ENCODE measurements around the gene DCTN2. TPM values are rescaled to one million over a fixed set of nuclear protein-coding genes. Genes with fewer than 3 reads are reported as not detected.
"Not testable (repeated sequence)": the region's sequence is repeated elsewhere in the genome, so short reads cannot be mapped to it uniquely, and the experiment has no call there.

Gene DCTN2
- 86.2 and 93.8 TPM in 2 replicates for total RNA-seq (2014; rRNA removed; shearing (Covaris generic))
- polyA plus RNA-seq (2015; cell fraction: cytosol; rRNA removed), result 152 and 206 TPM in 2 replicates
- polyA plus RNA-seq (2015; cell fraction: nucleus; rRNA removed), result 149 and 173 TPM in 2 replicates

DNA sequence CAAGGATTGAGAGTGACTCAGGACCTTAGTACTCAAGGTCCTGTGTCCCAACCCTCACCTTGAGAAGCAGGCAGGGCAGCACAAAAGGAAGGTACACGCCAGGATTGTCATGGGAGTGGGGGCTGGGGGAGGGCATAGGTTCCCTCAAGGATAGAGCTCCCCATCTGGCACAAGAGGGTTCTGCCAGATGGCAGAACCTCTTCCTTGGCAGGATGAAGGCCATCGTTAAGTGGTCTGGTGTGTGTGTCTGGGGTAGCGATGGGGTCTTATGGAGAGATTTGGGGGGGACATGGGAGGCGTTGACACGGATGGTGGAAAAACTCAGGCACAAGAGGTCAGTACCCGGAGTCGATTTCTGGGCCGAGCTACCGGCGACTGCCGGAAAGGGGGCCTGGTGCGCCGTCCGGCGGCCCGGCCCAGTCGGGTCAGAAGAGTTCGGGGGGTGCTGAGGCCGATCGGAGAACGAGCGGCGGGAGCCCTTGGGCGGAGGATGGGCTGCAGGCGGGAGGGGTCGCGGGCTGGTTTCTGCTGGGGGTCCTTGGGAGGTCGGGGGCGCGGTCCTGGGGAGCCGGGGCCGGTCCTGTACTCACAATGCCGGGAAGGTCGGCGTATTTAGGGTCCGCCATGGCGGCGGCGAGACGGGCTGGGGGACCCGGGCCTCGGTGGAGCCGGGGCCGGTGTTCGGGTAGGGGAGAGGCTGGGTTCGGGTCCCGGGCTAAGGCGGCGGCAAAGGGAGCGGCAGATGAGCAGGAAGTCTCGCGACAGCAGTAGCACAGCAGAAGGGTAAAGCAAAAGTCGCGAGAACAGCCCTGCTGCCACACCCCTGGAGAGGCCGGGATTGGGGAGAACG is at the start of gene DCTN2:
DCTN2 (minus strand) TSS at position 755 of the 850 bp plus-strand sequence; CDS start at position 626, 129 bp downstream.
- in situ Hi-C loops (cut with HindIII; ENCODE audit: low pct_unique_long_range_greater_than_20kb, low sequenced_read_pairs), result no loop called here

DNA sequence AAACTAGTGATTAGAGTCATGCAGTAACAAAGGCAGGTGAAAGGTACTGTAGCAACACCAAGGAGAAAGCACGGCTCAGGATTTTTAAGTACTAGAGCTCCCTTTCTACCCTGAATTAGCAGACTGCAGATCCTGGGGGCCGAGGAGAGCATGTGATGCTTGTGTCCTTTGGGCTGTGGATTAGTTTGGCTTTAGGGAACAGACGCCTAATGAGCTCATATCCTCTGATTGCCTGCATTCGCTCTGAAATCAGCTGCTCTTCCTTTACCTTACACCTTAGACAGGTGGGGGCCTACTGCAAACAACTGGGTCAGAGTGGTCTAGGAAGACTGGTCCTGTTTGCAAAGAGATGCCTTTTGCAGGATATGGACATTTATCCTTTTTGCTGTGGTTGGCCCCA is 46.2 kb upstream of the DCTN2 start:
- in situ Hi-C loops (cut with HindIII; ENCODE audit: low pct_unique_long_range_greater_than_20kb, low sequenced_read_pairs), result no loop called here
- no peak for DNase-seq (ENCODE audit: low read depth, low spot score)

More for the DNA sequence above, at the start of gene DCTN2:
- peak; percentile 98 for DNase-seq (ENCODE audit: low read depth, low spot score)

DNA sequence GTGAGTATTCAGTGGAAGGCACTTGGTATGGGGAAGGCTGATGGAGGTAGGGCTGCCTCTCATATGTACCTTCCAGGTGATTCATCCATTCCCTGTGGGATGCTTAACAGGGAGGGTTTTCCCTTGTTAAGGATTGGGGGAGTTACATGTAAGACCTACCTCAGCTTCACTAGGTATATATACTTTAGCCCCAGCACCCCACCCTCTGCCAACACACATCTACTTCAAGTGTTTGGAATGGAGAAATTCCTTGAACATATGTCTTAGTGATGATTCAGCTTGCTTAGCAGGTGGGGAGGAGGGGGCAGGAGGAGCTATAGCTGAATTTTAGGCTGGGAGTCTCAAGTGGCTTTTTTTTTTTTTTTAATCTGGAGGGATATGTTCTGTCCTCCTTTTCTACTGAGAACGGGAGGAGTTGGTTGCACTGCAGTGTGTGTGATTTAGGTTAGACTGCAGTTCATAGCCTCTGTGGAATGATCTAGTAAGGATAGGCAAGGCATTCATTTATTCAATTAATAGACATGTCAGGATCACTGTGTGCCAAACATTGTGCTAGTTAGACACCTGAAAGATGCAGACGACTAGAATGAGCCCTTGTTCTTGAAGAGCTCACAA is 45.7 kb upstream of the DCTN2 start:
- no peak for DNase-seq (ENCODE audit: low read depth, low spot score)
- in situ Hi-C loops (cut with HindIII; ENCODE audit: low pct_unique_long_range_greater_than_20kb, low sequenced_read_pairs), result no loop called here

DNA sequence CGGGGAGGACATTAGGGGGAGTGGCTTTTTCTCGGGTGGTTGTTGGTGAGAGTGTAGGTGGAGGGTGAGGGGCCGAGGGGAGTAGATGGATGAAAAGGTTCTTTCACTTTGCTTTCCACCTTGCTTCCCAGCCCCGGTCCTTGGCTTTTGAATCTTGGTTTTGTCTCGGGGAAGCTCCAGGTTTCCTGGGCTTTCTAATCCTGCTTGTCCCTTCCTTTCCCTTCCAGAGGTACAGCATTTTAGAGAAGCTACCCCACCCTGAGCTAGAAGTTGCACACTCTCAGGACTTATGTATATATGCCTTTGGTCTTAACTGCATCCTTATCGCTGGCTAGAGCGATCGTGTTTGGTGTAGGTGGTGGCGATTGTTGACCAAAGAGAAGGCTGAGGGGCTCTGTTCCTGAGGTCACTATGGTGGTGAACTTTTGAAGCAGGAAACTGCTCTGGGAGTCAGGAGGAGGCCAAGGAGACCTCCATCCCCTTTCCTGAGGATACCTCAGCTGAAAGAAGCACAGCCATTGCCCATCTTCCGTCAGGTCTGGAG is 44.9 kb upstream of the DCTN2 start:
- in situ Hi-C loops (cut with HindIII; ENCODE audit: low pct_unique_long_range_greater_than_20kb, low sequenced_read_pairs), result no loop called here
- DNase-seq (ENCODE audit: low read depth, low spot score), result no peak

DNA sequence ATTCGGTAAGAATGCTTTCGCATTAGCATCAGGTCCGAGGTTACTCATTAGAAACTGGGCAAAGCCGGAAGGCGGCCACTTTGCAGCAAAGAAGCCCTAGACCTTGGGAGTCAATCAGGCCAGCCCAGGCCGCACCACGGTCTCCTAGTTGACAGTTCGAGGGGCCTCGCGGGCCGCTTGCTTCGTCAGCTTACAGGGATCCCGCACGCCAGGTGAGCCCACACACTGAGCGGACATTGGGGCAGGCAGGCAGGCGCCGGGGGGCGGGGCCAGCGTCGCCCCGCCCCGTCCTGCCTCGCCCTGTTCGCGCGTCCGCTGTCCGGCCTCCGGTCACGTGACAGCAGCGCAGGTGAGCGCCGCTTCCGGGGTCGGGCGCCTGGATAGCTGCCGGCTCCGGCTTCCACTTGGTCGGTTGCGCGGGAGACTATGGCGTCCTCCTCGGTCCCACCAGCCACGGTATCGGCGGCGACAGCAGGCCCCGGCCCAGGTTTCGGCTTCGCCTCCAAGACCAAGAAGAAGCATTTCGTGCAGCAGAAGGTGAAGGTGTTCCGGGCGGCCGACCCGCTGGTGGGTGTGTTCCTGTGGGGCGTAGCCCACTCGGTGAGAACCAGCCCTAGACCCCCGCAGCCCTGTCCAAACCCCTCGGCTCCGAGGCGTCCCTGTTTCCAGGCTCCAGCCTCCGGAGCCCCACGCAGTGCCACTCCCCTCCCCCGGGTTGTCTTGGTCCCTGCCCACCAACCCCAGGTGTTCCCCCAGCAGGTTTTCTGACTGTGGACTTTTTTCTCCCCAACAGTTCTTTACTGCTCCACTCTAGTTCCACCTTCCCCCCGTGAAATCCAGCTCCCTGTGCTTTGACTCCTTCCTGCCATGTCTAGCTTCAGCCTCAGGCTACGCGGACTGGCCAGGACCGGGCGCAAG is 44.1 kb upstream of the DCTN2 start, which contains the start of gene PIP4K2C:
PIP4K2C (plus strand) TSS at position 329 of the 918 bp plus-strand sequence; CDS start at position 427, 98 bp downstream.
- in situ Hi-C loops (cut with HindIII; ENCODE audit: low pct_unique_long_range_greater_than_20kb, low sequenced_read_pairs), result no loop called here
- peak; percentile 74 for DNase-seq (ENCODE audit: low read depth, low spot score)

DNA sequence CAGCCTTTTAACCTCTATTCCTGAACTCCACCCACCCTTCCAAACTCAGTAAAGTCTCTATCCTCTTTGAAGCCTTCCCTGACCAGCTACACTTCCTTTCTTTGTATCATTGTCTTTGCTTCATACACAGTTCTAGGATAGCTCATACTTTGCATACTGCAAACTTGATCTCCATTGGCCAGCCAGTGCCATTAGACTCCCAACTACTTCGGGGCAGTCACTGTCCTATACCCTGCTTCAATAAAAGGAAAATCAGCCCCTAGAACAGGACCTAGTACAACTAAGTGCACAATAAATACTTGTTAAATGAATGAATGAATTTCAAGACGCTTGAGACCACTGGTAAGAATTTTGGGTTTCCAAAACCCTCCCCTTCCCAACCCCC is 43.5 kb upstream of the DCTN2 start:
- no peak for DNase-seq (ENCODE audit: low read depth, low spot score)
- in situ Hi-C loops (cut with HindIII; ENCODE audit: low pct_unique_long_range_greater_than_20kb, low sequenced_read_pairs), result no loop called here

DNA sequence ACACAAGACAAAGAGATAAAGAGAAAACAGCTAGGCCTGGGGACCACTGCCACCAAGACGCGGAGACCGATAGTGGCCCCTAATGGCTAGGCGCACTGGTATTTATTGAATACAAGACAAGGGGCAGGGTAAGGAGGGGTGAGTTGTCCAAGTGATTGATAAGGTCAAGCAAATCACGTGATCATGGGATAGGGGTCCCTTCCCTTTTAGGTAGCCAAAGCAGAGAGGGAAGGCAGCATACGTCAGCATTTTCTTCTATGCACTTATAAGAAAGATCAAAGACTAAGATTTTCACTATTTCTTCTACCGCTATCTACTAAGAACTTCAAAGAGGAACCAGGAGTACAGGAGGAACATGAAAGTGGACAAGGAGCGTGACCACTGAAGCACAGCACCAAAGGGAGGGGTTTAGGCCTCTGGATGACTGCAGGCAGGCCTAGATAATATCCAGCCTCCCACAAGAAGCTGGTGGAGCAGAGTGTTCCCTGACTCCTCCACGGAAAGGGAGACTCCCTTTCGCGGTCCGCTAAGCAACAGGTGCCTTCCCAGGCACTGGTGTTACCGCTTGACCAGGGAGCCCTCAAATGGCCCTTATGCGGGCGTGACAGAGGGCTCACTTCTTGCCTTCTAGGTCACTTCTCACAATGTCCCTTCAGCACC is 42.1 kb upstream of the DCTN2 start:
- DNase-seq (ENCODE audit: low read depth, low spot score); in situ Hi-C loops (cut with HindIII; ENCODE audit: low pct_unique_long_range_greater_than_20kb, low sequenced_read_pairs): not testable (repeated sequence)

DNA sequence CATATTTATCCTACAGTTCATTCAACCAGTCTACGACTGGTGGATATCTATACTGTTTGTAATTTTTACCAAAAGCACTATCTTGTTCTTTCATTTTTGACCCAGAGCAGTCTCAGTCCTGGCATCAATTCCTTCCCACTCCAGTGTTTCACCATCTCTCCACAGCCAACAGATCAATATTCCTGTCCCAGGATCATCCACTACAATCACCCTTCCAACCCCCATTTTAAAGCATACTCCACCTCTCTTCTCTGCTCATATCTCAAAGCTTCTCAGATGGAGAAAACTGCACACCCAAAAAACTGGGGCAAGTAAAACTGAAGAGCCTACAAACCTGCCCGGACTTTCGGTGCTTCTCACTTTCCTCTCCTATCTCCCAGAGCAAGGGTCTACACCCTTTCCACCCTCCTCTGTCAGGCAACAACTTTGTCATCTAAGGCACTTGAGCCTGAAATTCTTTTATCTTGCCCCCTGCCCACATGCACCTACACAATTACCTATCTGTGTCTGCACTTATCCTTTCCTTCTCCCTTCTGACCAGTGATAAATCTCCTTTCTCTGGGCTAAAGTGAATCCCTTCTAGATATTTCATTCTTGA is 39.9 kb upstream of the DCTN2 start:
- in situ Hi-C loops (cut with HindIII; ENCODE audit: low pct_unique_long_range_greater_than_20kb, low sequenced_read_pairs), result no loop called here
- DNase-seq (ENCODE audit: low read depth, low spot score), result no peak

DNA sequence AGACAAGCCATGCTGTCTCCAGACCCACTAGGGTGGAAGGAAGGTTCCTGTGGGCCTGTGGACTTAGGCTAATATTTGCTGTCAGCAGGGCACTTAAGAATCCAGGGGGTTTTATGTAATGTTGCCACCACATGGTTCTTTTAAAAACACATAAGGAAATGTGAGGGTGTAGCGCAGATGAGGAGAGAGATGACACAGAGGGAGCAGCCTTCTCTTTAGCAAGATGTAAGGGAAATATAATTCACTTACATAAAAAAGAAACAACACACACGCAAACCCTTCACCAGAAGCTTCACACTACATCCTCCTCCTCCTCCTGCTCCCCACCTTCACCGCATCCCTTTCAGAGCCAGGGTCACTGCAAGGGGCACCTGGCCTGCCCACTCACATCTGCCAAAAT is 39.1 kb upstream of the DCTN2 start:
- no peak for DNase-seq (ENCODE audit: low read depth, low spot score)
- in situ Hi-C loops (cut with HindIII; ENCODE audit: low pct_unique_long_range_greater_than_20kb, low sequenced_read_pairs), result no loop called here

DNA sequence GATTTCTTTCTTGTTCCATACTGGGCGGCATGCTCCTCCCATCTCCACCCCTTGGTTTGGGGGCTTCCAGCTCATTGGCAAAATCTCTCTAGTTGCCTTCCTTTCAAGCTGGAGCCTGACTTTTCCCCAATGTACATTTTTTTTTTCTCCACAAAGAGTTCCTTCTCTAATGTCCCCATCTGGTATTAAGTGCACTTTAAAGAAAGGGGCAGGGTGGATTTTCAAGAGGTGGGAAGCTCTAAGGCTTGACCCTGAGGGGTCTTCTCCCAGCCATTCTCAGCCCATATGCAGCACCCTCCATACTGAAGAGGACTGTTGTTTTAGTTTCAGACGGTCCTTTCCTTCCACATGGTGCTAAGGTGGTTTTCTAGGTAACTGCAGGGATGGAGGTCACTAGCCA is 38.2 kb upstream of the DCTN2 start:
- in situ Hi-C loops (cut with HindIII; ENCODE audit: low pct_unique_long_range_greater_than_20kb, low sequenced_read_pairs), result no loop called here
- DNase-seq (ENCODE audit: low read depth, low spot score), result no peak

DNA sequence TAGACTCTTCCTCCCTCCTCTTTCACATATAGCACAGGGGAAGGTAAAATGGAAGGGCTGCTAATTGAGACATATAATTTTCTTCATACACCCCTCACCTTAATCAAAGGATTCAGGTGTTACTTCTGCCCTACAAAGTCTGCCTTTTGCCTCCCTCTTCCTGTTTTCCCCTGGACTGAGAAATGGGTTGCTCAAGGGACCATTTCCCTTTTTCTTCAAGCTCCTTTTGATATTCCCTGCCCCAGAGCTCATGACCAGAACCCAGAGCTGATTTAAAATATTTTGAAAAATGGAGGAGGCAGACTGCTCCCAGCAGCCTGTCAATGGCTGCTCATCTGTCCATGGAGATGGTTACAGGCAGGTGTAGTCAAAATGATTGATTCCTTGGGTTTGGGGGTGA is 37.7 kb upstream of the DCTN2 start:
- no peak for DNase-seq (ENCODE audit: low read depth, low spot score)
- in situ Hi-C loops (cut with HindIII; ENCODE audit: low pct_unique_long_range_greater_than_20kb, low sequenced_read_pairs), result no loop called here

DNA sequence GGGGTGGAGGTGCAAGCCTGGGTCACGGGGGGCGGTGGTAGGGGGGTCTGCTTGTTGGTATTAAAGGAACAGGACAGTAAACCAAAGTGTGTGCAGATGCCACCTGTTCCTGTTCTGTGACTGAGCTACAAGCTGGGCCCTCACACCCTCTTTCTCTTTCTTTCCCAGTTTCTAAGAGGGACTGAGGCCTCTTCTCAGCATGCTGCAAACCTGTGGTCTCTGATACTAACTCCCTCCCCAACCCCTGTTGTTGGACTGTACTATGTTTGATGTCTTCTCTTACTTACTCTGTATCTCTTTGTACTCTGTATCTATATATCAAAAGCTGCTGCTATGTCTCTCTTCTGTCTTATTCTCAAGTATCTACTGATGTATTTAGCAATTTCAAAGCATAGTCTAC is 37.1 kb upstream of the DCTN2 start:
- in situ Hi-C loops (cut with HindIII; ENCODE audit: low pct_unique_long_range_greater_than_20kb, low sequenced_read_pairs), result no loop called here

DNA sequence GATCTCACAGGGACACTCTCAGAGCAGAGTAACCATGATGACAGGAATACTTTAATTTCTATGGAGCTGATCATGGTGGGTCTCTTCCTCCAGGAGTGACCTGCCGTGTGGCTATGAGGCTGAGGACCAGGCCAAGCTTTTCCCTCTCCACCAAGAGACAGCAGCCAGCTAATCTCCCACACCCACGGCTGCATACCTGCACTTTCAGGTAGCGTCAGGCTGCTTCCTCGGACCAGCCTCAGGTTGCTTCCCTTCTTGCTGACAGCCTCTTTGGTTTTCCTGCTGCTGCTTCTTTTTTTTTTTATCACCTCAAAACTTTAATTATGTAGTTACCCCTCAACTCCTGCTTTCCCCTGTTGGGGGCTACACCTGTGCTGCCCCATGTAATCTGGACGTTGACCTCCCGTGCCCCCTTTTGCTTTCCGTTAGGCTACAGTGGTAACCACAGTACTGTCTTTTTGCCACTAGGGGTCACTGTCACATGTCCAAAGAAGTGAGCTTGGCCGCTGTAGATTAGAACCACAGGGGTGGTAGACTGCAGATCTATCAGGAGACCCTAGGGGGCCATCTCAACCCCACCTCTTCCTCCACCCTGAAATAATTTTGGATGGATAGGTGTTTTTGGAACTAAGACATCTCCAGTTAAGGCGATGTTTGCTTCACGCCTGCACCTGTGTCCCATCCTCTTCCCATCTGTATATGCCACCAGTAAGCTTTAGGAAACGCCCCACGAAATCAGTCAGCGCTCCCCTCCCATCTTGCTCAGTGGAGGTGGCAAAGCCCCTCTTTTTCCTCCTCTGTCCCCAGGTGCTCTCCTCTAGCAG is 36.2 kb upstream of the DCTN2 start:
- DNase-seq (ENCODE audit: low read depth, low spot score), result peak; percentile 88
- in situ Hi-C loops (cut with HindIII; ENCODE audit: low pct_unique_long_range_greater_than_20kb, low sequenced_read_pairs), result no loop called here

More for the DNA sequence above, 37.1 kb upstream of the DCTN2 start:
- no peak for DNase-seq (ENCODE audit: low read depth, low spot score)

DNA sequence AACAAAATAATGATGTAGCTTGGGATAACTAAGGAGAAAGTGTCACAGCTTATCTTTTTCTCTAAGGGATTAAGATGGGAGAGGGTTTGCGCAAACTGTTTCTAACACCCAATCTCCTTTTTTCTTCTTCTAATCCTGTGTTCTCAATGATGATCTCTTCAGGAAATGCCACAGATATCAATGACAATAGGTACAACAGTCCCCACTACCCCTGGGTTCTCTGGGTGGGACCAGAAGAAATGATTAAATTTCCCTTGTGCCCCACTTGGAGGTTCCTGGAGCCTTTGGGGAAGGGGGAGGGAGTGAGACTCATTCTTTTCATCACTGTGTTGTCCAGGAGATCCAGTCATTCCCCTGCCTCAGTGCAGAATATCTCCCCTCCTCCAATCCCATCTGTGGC is 35.4 kb upstream of the DCTN2 start:
- no peak for DNase-seq (ENCODE audit: low read depth, low spot score)
- in situ Hi-C loops (cut with HindIII; ENCODE audit: low pct_unique_long_range_greater_than_20kb, low sequenced_read_pairs), result no loop called here

DNA sequence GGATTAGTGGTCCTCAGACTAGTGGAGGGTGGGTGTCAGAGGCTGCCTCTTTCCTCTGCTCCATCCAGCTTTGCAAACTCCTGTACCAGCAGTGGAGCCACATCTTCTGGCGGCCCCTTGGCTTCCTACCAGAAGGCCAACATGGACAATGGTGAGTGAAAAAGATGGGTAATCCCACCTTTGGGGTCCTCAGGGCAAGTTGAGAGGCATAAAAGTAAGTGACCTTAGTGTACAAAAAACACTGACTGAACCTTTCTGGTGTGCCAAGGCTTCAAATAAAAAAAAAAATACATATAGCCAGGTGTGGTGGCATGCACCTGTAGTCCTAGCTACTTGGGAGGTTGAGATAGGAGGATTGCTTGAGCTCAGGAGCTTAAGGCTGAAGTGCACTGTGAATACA is 34.8 kb upstream of the DCTN2 start:
- in situ Hi-C loops (cut with HindIII; ENCODE audit: low pct_unique_long_range_greater_than_20kb, low sequenced_read_pairs), result no loop called here
- DNase-seq (ENCODE audit: low read depth, low spot score), result no peak

DNA sequence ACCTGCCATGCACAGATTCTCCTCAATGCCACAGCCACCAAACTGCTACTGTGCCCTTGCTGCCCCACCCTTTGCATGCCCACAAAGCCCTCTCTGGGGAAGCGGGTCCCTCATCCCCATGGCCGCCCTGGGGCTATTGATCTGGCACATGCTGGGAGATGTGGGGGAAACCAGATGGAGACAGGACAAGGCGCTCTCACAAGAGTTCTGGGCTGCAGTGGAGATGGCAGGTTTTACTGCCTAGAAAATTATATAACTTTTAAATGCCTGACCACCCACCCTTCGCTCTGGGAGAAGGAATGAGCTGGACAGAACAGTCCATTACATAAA is 33.4 kb upstream of the DCTN2 start:
- in situ Hi-C loops (cut with HindIII; ENCODE audit: low pct_unique_long_range_greater_than_20kb, low sequenced_read_pairs), result no loop called here
- no peak for DNase-seq (ENCODE audit: low read depth, low spot score)
